Measurements from ENCODE around the gene MCTP2.
"Not testable (repeated sequence)": the region's sequence is repeated elsewhere in the genome, so short reads cannot be mapped to it uniquely, and the experiment has no call there.

The MCTP2 gene

GRCh38 chr15:94252223-94252766 is 20.9 kb downstream of the MCTP2 start:
- DNase-seq (ENCODE audit: low read depth) = no peak
- TF ChIP-seq CTCF (IDR thresholded peaks at IDR 0.05; ENCODE audit: insufficient read depth, low read depth, low read length, missing control alignments) = no peak
- no peak overlapping the region for H3K4me3 ChIP-seq (ENCODE audit: low read depth, low read length)

- DNase-seq (ENCODE audit: low read depth) = no peak
- TF ChIP-seq CTCF (IDR thresholded peaks at IDR 0.05; ENCODE audit: insufficient read depth, low read depth, low read length, missing control alignments) = no peak
- no peak overlapping the region for H3K4me3 ChIP-seq (ENCODE audit: low read depth, low read length)
Observed at GRCh38 chr15:94252906-94253491, 21.6 kb downstream of the MCTP2 start.

GRCh38 chr15:94253742-94254141 is 22.4 kb downstream of the MCTP2 start:
- DNase-seq (ENCODE audit: low read depth) = no peak
- H3K4me3 ChIP-seq (ENCODE audit: low read depth, low read length) = no peak overlapping the region
- no peak for TF ChIP-seq CTCF (IDR thresholded peaks at IDR 0.05; ENCODE audit: insufficient read depth, low read depth, low read length, missing control alignments)

GRCh38 chr15:94255540-94255939 is 24.2 kb downstream of the MCTP2 start:
- DNase-seq (ENCODE audit: low read depth) = no peak
- no peak for TF ChIP-seq CTCF (IDR thresholded peaks at IDR 0.05; ENCODE audit: insufficient read depth, low read depth, low read length, missing control alignments)
- no peak overlapping the region for H3K4me3 ChIP-seq (ENCODE audit: low read depth, low read length)

GRCh38 chr15:94256511-94256910 is 25.1 kb downstream of the MCTP2 start:
- DNase-seq (ENCODE audit: low read depth) = no peak
- TF ChIP-seq CTCF (IDR thresholded peaks at IDR 0.05; ENCODE audit: insufficient read depth, low read depth, low read length, missing control alignments) = no peak
- no peak overlapping the region for H3K4me3 ChIP-seq (ENCODE audit: low read depth, low read length)

GRCh38 chr15:94257776-94258175 is 26.4 kb downstream of the MCTP2 start:
- not testable (repeated sequence) for H3K4me3 ChIP-seq (ENCODE audit: low read depth, low read length); DNase-seq (ENCODE audit: low read depth)

GRCh38 chr15:94258246-94258645 is 26.9 kb downstream of the MCTP2 start:
- DNase-seq (ENCODE audit: low read depth) = peak; percentile 9
- no peak overlapping the region for H3K4me3 ChIP-seq (ENCODE audit: low read depth, low read length)
- TF ChIP-seq CTCF (IDR thresholded peaks at IDR 0.05; ENCODE audit: insufficient read depth, low read depth, low read length, missing control alignments) = no peak

All from GM12865 (cell line).